HCT116 (cell line): Measurements from ENCODE around the gene PCARE. TPM values are rescaled to one million over a fixed set of nuclear protein-coding genes. Genes with fewer than 3 reads are reported as not detected.

Experiments
- ATAC-seq: fragments of 200-7000 bp; cut with Tn5 transposase; 2 replicates; pipeline ENCODE4 v1.9.1; 2020; ENCODE audit warnings: mild to moderate bottlenecking, moderate library complexity
- Bru-seq: library from RNA; stranded (reverse); fragments of 400-500 nt; gene quantifications from one replicate; lab custom pipeline; 2021; lab: Mats Ljungman, UMichigan
- BruChase-seq, 2 experiments: library from RNA; stranded (reverse); fragments of 400-500 nt; gene quantifications; one replicate each; lab custom pipeline; 2021; lab: Mats Ljungman, UMichigan
- BruUV-seq: library from RNA; stranded (reverse); fragments of 400-500 nt; replicated peaks from 2 replicates; lab custom pipeline; 2021; lab: Mats Ljungman, UMichigan
- CTCF ChIA-PET: fragments of 300-600 bp; sonication (Branson Sonifier 250); formaldehyde crosslinking; loops from one replicate; lab custom pipeline; 2021; ENCODE audit warnings: antibody characterized with exemption; lab: Charles Lee
- POLR2A ChIA-PET: fragments of 300-600, 350-600 bp; sonication (Branson Sonifier 250); formaldehyde crosslinking; loops from one replicate; lab custom pipeline; 2021; ENCODE audit warnings: antibody characterized with exemption; lab: Charles Lee
- RAD21 ChIA-PET, 2 experiments: fragments of 300-600 bp; sonication (Branson Sonifier 250); formaldehyde crosslinking; loops; one replicate each; lab custom pipeline; 2023; ENCODE audit warnings: low total read pairs in 2 of 2; ENCODE audit not compliant: uncharacterized antibody in 2 of 2, unreplicated experiment in 2 of 2, low non-redundant PET in 1 of 2; lab: Charles Lee
- DNase-seq: peaks from one replicate; pipeline ENCODE4 v3.0.0-alpha.2; 2010; ENCODE audit warnings: low read depth, low spot score
- H2AFZ ChIP-seq: fragments of 200-600 bp; shearing (Covaris generic), sonication (generic); 2 replicates; pipeline ENCODE4 v1.6.1; 2017; ENCODE audit warnings: low read depth, mixed run types, mixed read lengths, antibody characterized with exemption, low read length; ENCODE audit not compliant: poor library complexity, severe bottlenecking
- H3K27ac ChIP-seq: 2 replicates; pipeline ENCODE4 v1.5.1; 2012; ENCODE audit warnings: low read depth, low read length
- H3K27me3 ChIP-seq: fragments of 200-600 bp; sonication (generic); 2 replicates; pipeline ENCODE4 v1.6.1; 2016; ENCODE audit warnings: mixed run types, low read length, mixed read lengths; ENCODE audit not compliant: insufficient read depth
- H3K36me3 ChIP-seq, 2 experiments: fragments of 200-500 bp in 1 of 2; fragments of 200-600 bp in 1 of 2; sonication (Bioruptor generic) in 1 of 2; sonication (generic) in 1 of 2; 2 replicates each; pipeline versions ENCODE4 v1.5.1 to v1.6.1; 2014 to 2016; ENCODE audit warnings: low read length in 2 of 2, inconsistent platforms in 1 of 2, mixed read lengths in 1 of 2, mixed run types in 1 of 2; ENCODE audit not compliant: insufficient read depth in 2 of 2, control insufficient read depth in 1 of 2
- H3K4me1 ChIP-seq, 2 experiments: fragments of 200-600 bp in 1 of 2; sonication (generic) in 1 of 2; 2 replicates each; pipeline versions ENCODE4 v1.5.1 to v1.6.1; 2012 to 2017; ENCODE audit warnings: low read length in 2 of 2, inconsistent platforms in 1 of 2, mild to moderate bottlenecking in 1 of 2, mixed read lengths in 1 of 2, mixed run types in 1 of 2, moderate library complexity in 1 of 2; ENCODE audit not compliant: insufficient read depth in 2 of 2, control insufficient read depth in 1 of 2
- H3K4me2 ChIP-seq: fragments of 200-600 bp; sonication (generic); 2 replicates; pipeline ENCODE4 v1.6.1; 2017; ENCODE audit warnings: mixed run types, low read length, mixed read lengths
- H3K4me3 ChIP-seq, 2 experiments: fragments of 200-600 bp in 1 of 2; sonication (generic) in 1 of 2; replicated peaks in 1 of 2; 2 replicates each; pipeline ENCODE4 v1.5.1; 2011 to 2016; ENCODE audit warnings: low read length in 2 of 2, control low read depth in 1 of 2, low read depth in 1 of 2, mild to moderate bottlenecking in 1 of 2, mixed read lengths in 1 of 2, mixed run types in 1 of 2
- H3K79me2 ChIP-seq: fragments of 200-600 bp; sonication (generic); 2 replicates; pipeline ENCODE4 v1.6.1; 2017; ENCODE audit warnings: mild to moderate bottlenecking, mixed run types, low read length, moderate library complexity, mixed read lengths; ENCODE audit not compliant: insufficient read depth
- H3K9ac ChIP-seq: fragments of 200-600 bp; sonication (generic); 2 replicates; pipeline ENCODE4 v1.6.1; 2016; ENCODE audit warnings: low read length, mixed read lengths
- H3K9me2 ChIP-seq: fragments of 200-600 bp; sonication (generic), shearing (Covaris generic); 2 replicates; pipeline ENCODE4 v1.6.1; 2017; ENCODE audit warnings: mixed run types, mild to moderate bottlenecking, moderate library complexity; ENCODE audit not compliant: insufficient read depth
- H3K9me3 ChIP-seq, 2 experiments: fragments of 200-500 bp in 1 of 2; fragments of 200-600 bp in 1 of 2; sonication (Bioruptor generic) in 1 of 2; sonication (generic) in 1 of 2; 2 replicates each; pipeline ENCODE4 v1.6.1; 2014 to 2017; ENCODE audit warnings: low read length in 2 of 2, mixed read lengths in 2 of 2, inconsistent platforms in 1 of 2, low read depth in 1 of 2, mild to moderate bottlenecking in 1 of 2, mixed run types in 1 of 2, moderate library complexity in 1 of 2; ENCODE audit not compliant: control insufficient read depth in 1 of 2, insufficient read depth in 1 of 2
- H4K20me1 ChIP-seq: fragments of 200-600 bp; sonication (generic), shearing (Covaris generic); 2 replicates; pipeline ENCODE4 v1.6.1; 2017; ENCODE audit warnings: mixed run types, mild to moderate bottlenecking, moderate library complexity; ENCODE audit not compliant: insufficient read depth
- ATF3 ChIP-seq: IDR thresholded peaks from 2 replicates; pipeline ENCODE4 v1.6.1; 2012
- CTCF ChIP-seq, 3 experiments: fragments of 200-600 bp in 1 of 3; sonication (generic) in 1 of 3; IDR thresholded peaks in 2 of 3; conservative IDR thresholded peaks in 1 of 3; 2 replicates each; pipeline ENCODE4 v1.5.1; 2012 to 2017; ENCODE audit warnings: low read depth in 2 of 3, low read length in 2 of 3, antibody characterized with exemption in 1 of 3, borderline replicate concordance in 1 of 3, control low read depth in 1 of 3, mild to moderate bottlenecking in 1 of 3, mixed read lengths in 1 of 3, mixed run types in 1 of 3, moderate library complexity in 1 of 3; ENCODE audit not compliant: insufficient read depth in 1 of 3
- FOSL1 ChIP-seq: IDR thresholded peaks from 2 replicates; pipeline ENCODE4 v1.6.1; 2012; ENCODE audit warnings: low read depth
- MAX ChIP-seq: IDR thresholded peaks from 2 replicates; pipeline ENCODE4 v1.6.1; 2012
- SIN3A ChIP-seq: IDR thresholded peaks from 2 replicates; pipeline ENCODE4 v1.6.1; 2012; ENCODE audit warnings: low read depth
- TCF7L2 ChIP-seq: IDR thresholded peaks from 2 replicates; pipeline ENCODE4 v1.7.0; 2011; ENCODE audit warnings: borderline replicate concordance, inconsistent platforms; ENCODE audit not compliant: insufficient read depth, insufficient read length; ENCODE audit errors: extremely low read depth
- intact Hi-C: fragments of 100-400 bp; cut with micrococcal nuclease; formaldehyde crosslinking; loops from 2 replicates; pipeline ENCODE4 v1.10.0; 2022
- long read RNA-seq: library from polyadenylated mRNA; unstranded; transcript quantifications from one replicate; pipeline ENCODE4 v2.0.0, GENCODE V29; 2021; ENCODE audit not compliant: unreplicated experiment
- polyA plus RNA-seq: library from polyadenylated mRNA; unstranded; fragments of >200 nt; gene quantifications from 2 replicates; pipeline ENCODE4 v1.2.1, GENCODE V29; 2012; ENCODE audit warnings: missing spikeins
- total RNA-seq: library from RNA; stranded (reverse); gene quantifications from one replicate; pipeline ENCODE4 v1.2.1, GENCODE V29; 2021; ENCODE audit not compliant: unreplicated experiment

The PCARE gene
- not detected for total RNA-seq
- not detected in 2 replicates for polyA plus RNA-seq
- not detected for Bru-seq, nascent RNA
- not detected for BruChase-seq, experiment 1, labeled RNA remaining after a 6-hour chase
- not detected for BruChase-seq, experiment 2, labeled RNA remaining after a 2-hour chase
- long read RNA-seq = 0 reads

- no peak within 1 kb of the TSS for H3K27ac ChIP-seq
- H3K4me2 ChIP-seq = no peak within 1 kb of the TSS
- no peak within 1 kb of the TSS for H2AFZ ChIP-seq
- ChIA-PET RAD21 (no interaction called here), POLR2A (no interaction called here), CTCF (no interaction called here)
- H3K79me2 ChIP-seq = no peaks in the 10 kb centered on the region
- H4K20me1 ChIP-seq = no peaks in the 10 kb centered on the region
- H3K9ac ChIP-seq = no peak within 1 kb of the TSS
- intact Hi-C loops = no loop called here
- H3K27me3 ChIP-seq = no peaks in the 10 kb centered on the region
- no peaks in the 10 kb centered on the region for H3K36me3 ChIP-seq
- H3K4me3 ChIP-seq = no peak within 1 kb of the TSS
- BruUV-seq = no TSS peak
- H3K4me1 ChIP-seq = no peaks in the 10 kb centered on the region
- no peak for TF ChIP-seq CTCF (IDR thresholded peaks at IDR 0.05 in 2 of 3, conservative IDR thresholded peaks at IDR 0.05 in 1 of 3; ENCODE audit: borderline replicate concordance in 1 of 3, insufficient read depth in 1 of 3, low read depth in 2 of 3, low read length in 2 of 3)
- TF ChIP-seq SIN3A = no peak
- TF ChIP-seq ATF3 = no peak
- no peak for TF ChIP-seq MAX
- TF ChIP-seq TCF7L2 = no peak
- TF ChIP-seq FOSL1 = no peak
- H3K9me2 ChIP-seq = no peaks in the 10 kb centered on the region
- DNase-seq = no peak
- ATAC-seq = no peak
- peaks cover 0 to 3% of the 10 kb centered on the region in 2 experiments; a peak in 2 of 4 replicates for H3K9me3 ChIP-seq
Observed at GRCh38 chr2:29074411-29074810, at the start of gene PCARE. TSS of gene PCARE (minus strand) at chr2:29074523. CDS start at chr2:29074261, 262 bp downstream.
